HEK293T (cell line): ENCODE data around the gene KDM2A.

Source experiments
- CTCF ChIA-PET: fragments of 350-600 bp; formaldehyde crosslinking; extraction: SDS; loops from one replicate; lab custom pipeline; 2021; ENCODE audit warnings: antibody characterized with exemption, inconsistent platforms; lab: Yijun Ruan, JAX
- POLR2A ChIA-PET: fragments of 350-600 bp; formaldehyde crosslinking; extraction: SDS; loops from one replicate; lab custom pipeline; 2020; ENCODE audit warnings: antibody characterized with exemption, inconsistent platforms; lab: Yijun Ruan, JAX
- DNase-seq: peaks from one replicate; pipeline ENCODE4 v3.0.0; 2012; ENCODE audit warnings: mixed read lengths; ENCODE audit errors: extremely low spot score
- ARNT ChIP-seq: fragments of 450-650 bp; IDR thresholded peaks from 2 replicates; pipeline ENCODE4 v1.6.1; 2017; ENCODE audit warnings: mild to moderate bottlenecking
- BHLHE40 ChIP-seq: fragments of 450-650 bp; IDR thresholded peaks from 2 replicates; pipeline ENCODE4 v1.6.1; 2016; ENCODE audit warnings: mild to moderate bottlenecking, moderate library complexity, borderline replicate concordance
- CTBP1 ChIP-seq: fragments of 450-650 bp; IDR thresholded peaks from 2 replicates; pipeline ENCODE4 v1.6.1; 2016; ENCODE audit warnings: borderline replicate concordance
- ELF4 ChIP-seq: fragments of 450-650 bp; IDR thresholded peaks from 2 replicates; pipeline ENCODE4 v1.6.1; 2017; ENCODE audit warnings: antibody characterized with exemption
- FOXA1 ChIP-seq: fragments of 450-650 bp; IDR thresholded peaks from 2 replicates; pipeline ENCODE4 v1.6.1; 2016; ENCODE audit warnings: mild to moderate bottlenecking
- FOXK2 ChIP-seq: fragments of 450-650 bp; IDR thresholded peaks from 2 replicates; pipeline ENCODE4 v1.6.1; 2016; ENCODE audit warnings: mild to moderate bottlenecking
- FOXM1 ChIP-seq: fragments of 450-650 bp; IDR thresholded peaks from 2 replicates; pipeline ENCODE4 v1.6.1; 2017; ENCODE audit warnings: mild to moderate bottlenecking, borderline replicate concordance
- HDGF ChIP-seq: fragments of 450-650 bp; IDR thresholded peaks from 2 replicates; pipeline ENCODE4 v1.6.1; 2017; ENCODE audit warnings: antibody characterized with exemption, borderline replicate concordance
- L3MBTL2 ChIP-seq: fragments of 450-650 bp; conservative IDR thresholded peaks from 2 replicates; pipeline ENCODE4 v1.6.1; 2016; ENCODE audit warnings: mild to moderate bottlenecking
- LEF1 ChIP-seq: fragments of 450-650 bp; IDR thresholded peaks from 2 replicates; pipeline ENCODE4 v1.6.1; 2017; ENCODE audit warnings: mild to moderate bottlenecking, borderline replicate concordance
- NFRKB ChIP-seq: fragments of 450-650 bp; IDR thresholded peaks from 2 replicates; pipeline ENCODE4 v1.6.1; 2016; ENCODE audit warnings: mild to moderate bottlenecking, moderate library complexity
- PKNOX1 ChIP-seq: fragments of 450-650 bp; IDR thresholded peaks from 2 replicates; pipeline ENCODE4 v1.6.1; 2016
- SP1 ChIP-seq: fragments of 450-650 bp; IDR thresholded peaks from 2 replicates; pipeline ENCODE4 v1.6.1; 2017
- SUZ12 ChIP-seq: fragments of 450-650 bp; IDR thresholded peaks from 2 replicates; pipeline ENCODE4 v1.6.1; 2016; ENCODE audit warnings: mild to moderate bottlenecking
- TARDBP ChIP-seq: fragments of 450-650 bp; IDR thresholded peaks from 2 replicates; pipeline ENCODE4 v1.6.1; 2016
- ZNF384 ChIP-seq: fragments of 450-650 bp; IDR thresholded peaks from 2 replicates; pipeline ENCODE4 v1.6.1; 2016

The KDM2A gene

GRCh38 chr11:67237574-67237973 is 118.5 kb downstream of the KDM2A start:
- POLR2A ChIA-PET = no interaction called here
- CTCF ChIA-PET = no interaction called here
- TF ChIP-seq TARDBP (no peak), BHLHE40 (no peak), CTBP1 (no peak), L3MBTL2 (no peak), NFRKB (no peak), ZNF384 (no peak), ELF4 (no peak), FOXA1 (no peak), LEF1 (no peak), PKNOX1 (no peak), FOXM1 (no peak), ARNT (no peak), SP1 (no peak)
- DNase-seq = no peak

- DNase-seq = no peak
- TF ChIP-seq ELF4 = no peak
- TF ChIP-seq PKNOX1 = no peak
- no peak for TF ChIP-seq LEF1
- TF ChIP-seq FOXA1 = no peak
- no peak for TF ChIP-seq ZNF384
- no peak for TF ChIP-seq ARNT
- TF ChIP-seq FOXM1 = no peak
- no peak for TF ChIP-seq HDGF
- TF ChIP-seq CTBP1 = no peak
- no peak for TF ChIP-seq L3MBTL2
- no peak for TF ChIP-seq SUZ12
- TF ChIP-seq NFRKB = no peak
- no peak for TF ChIP-seq FOXK2
- TF ChIP-seq BHLHE40 = no peak
- no peak for TF ChIP-seq TARDBP
- no peak for TF ChIP-seq SP1
- POLR2A ChIA-PET = interaction anchor here (0.8 to 2.1 kb wide), 4 partner anchors 49 to 167 kb away, joined by 3 to 10 read pairs (median 6); partner anchors contain the start of genes ANKRD13D and KDM2A
- CTCF ChIA-PET = interaction anchor here (0.5 to 1.9 kb wide), 6 partner anchors 11 to 399 kb away, joined by 3 to 7 read pairs (median 4); no protein-coding TSS in a partner anchor
These were observed 120.1 kb downstream of the KDM2A start for GRCh38 chr11:67238894-67239782.

- TF ChIP-seq FOXK2 (no peak), L3MBTL2 (0 out of 2 replicates have a peak, but pooled peaks have one; percentile 19), HDGF (peak; percentile 73; the same call in 1 of the 2 replicates), ELF4 (no peak)
- peak; percentile 94 for DNase-seq
- POLR2A ChIA-PET = interaction anchor here (0.8 to 2.1 kb wide), 4 partner anchors 49 to 167 kb away, joined by 3 to 10 read pairs (median 6); partner anchors contain the start of genes ANKRD13D and KDM2A
- CTCF ChIA-PET = interaction anchor here (0.6 to 1.9 kb wide), 5 partner anchors 22 to 158 kb away, joined by 3 to 7 read pairs (median 4); no protein-coding TSS in a partner anchor
These were observed 120.9 kb downstream of the KDM2A start for GRCh38 chr11:67239783-67240575.

- POLR2A ChIA-PET = interaction anchor here (2.1 kb wide), 1 partner anchor 122 kb away, joined by 7 read pairs; the partner anchor contains the start of gene KDM2A
- CTCF ChIA-PET = interaction anchor here (1.9 kb wide), 1 partner anchor 21 kb away, joined by 6 read pairs; no protein-coding TSS in a partner anchor
- no peak for TF ChIP-seq ZNF384
- no peak for TF ChIP-seq TARDBP
- no peak for TF ChIP-seq SP1
- TF ChIP-seq NFRKB = no peak
- no peak for TF ChIP-seq PKNOX1
- no peak for TF ChIP-seq L3MBTL2
- no peak for TF ChIP-seq BHLHE40
- no peak for TF ChIP-seq CTBP1
- TF ChIP-seq HDGF = no peak
- TF ChIP-seq SUZ12 = no peak
- TF ChIP-seq FOXK2 = no peak
- TF ChIP-seq FOXM1 = no peak
- no peak for TF ChIP-seq FOXA1
- no peak for TF ChIP-seq LEF1
- TF ChIP-seq ARNT = no peak
- TF ChIP-seq ELF4 = no peak
- no peak for DNase-seq
These were observed 121.7 kb downstream of the KDM2A start for GRCh38 chr11:67240576-67241389.
